NCI-H1105 (cell line): ENCODE measurements around the gene TMEM42.

ENCODE experiments used
- DNase-seq: peaks from one replicate; lab custom pipeline; 2025; lab: John Stamatoyannopoulos, UW

The TMEM42 gene

DNA sequence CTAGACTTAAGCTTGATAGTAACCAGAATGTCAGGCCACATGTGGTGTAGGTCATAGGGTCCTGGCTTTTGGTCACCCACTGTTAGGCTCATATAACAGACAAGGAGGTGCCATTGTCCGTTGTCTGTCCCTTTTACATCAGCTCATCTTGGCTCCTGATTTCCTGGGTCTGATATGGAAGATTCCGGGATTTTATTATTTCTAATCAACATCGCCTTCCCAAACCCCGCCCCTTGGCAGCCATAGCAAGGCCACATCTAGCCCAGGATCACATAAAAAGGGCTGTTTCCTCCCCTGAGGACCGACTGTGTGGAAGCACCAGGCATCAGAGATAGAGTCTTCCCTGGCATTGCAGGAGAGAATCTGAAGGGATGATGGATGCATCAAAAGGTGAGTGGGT, 12.6 kb downstream of the TMEM42 start, which contains the start of gene TGM4:
TGM4 (plus strand) TSS at position 301 of the 400 bp plus-strand sequence; CDS start at position 372, 71 bp downstream.
- DNase-seq = no peak

DNA sequence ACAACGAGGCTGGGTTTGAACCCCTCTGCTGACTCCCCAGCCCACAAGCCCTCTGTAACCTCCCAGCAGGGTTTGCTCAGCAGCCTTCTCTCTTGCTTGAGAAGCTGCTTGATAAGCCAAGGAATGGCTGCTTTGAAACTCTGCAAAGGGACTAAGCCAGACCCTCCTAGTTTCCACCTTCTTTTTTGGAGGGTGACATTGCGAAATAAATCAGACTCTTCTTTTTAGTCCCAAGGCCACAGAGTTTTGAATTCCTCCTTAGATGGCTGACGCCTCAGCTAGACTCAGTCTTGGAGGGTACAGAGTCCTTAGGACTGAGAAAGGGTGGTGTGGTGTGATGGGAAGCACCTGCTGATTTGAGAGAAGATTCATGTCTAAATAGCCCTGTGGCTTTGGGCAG, 13.9 kb downstream of the TMEM42 start:
- no peak for DNase-seq

DNA sequence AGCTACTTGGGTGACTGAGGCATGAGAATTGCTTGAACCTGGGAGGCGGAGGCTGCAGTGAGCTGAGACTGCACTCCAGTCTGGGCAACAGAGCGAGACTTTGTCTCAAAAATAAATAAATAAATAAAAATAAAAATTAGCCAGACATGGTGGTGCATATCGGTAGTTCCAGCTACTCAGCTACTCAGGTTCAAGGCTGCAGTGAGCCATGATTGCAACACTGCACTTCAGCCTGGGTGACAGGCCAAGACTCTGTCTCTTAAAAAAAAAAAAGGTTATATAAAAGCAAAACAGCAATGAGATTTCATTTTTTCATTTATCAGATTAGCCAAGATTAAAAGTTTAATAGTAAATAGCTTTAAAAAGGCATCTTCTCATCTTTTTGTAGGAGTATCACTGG, 15.6 kb downstream of the TMEM42 start:
- no peak for DNase-seq

DNA sequence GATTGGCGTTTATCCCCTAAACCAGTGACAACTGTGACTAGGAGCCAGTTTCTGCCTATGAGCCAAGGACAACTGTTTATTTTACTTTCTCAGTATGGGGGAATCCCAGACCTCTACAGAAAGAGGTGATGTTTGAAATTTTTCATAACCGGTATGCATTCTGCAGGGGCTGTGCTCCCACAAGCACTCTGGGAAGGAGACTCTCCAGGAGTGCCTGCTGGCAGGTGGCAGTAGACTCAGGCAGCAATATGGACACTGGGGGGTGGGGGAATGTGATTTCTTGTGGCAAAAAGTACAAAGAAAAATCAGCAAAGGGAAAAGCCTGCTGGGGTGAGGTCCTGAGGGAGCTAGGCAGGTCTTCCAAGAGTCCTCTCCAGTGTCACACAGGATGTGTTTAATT, 18.6 kb downstream of the TMEM42 start:
- DNase-seq = no peak

DNA sequence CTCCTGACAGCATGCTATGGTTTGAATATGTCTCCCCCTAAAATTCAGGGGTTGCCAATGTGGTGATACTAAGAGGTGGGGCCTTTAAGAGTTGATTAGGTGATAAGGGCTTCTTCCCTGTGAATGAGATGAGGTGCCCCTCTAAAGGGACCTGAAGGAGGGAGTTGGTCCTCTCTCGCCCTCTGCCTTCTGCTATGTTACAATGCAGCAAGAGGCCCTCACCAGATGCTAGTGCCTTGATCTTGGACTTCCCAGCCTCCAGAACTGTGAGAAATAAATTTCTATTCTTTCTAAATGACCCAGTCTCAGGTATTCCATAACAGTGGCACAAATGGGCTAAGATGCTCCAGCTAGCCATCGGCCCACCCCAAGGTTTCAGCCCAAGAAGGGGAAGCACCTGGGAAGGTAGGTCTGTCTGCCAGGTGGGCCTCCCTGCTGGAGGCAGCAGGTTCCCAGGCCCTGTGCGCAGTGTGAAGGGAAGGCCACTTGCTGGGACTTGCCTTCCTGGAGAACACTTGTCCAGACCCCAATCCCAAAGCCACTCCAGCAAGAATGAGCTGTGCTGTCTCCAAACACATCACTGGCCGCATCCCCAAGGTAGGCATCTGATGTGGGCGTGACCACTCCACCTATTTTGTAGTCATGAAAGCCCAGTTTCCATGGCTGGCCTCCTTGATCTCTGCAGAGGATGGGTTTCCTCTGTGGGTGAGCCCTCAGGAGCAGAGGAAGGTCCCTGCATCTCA, 21.7 kb downstream of the TMEM42 start:
- DNase-seq = no peak

DNA sequence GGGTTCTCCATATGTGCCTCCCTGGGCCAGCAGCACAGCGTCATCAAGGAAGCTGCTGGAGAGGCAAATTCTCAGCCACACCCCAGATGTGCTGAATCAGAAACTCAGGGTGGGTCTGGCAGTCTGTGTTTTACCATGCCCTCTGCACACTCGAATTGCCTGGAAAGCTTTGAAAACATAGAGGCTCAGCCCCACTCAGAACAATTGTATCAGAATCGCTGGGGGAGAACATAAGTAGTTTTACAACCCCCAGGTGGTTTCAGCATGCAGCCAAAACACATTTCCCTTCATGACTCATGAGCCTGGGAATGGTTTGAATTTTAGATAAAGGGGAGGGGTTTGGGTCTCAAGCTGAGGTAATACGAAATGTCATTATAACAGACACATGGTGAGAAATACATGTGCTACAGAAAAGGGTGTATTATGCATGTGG, 22.3 kb downstream of the TMEM42 start:
- DNase-seq = no peak

DNA sequence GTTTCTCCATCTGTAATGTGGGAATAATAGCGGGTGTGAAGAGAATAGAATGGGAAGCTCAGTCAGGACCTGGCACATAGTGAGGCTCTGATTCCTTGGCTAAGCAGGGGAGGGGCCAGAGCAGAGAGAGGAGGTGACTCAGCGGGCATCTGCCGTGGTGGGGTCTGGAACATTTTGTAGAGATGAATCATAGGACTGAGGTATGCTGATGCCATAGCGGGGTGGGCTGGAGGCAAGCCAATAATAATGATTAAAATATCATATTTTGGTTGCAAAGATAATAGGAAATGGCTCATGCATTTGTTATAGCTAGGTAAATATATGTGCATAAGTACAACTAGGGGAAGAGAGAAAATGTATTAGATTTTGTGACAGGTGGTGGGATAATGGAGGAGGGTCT, 23.9 kb downstream of the TMEM42 start:
- no peak for DNase-seq

DNA sequence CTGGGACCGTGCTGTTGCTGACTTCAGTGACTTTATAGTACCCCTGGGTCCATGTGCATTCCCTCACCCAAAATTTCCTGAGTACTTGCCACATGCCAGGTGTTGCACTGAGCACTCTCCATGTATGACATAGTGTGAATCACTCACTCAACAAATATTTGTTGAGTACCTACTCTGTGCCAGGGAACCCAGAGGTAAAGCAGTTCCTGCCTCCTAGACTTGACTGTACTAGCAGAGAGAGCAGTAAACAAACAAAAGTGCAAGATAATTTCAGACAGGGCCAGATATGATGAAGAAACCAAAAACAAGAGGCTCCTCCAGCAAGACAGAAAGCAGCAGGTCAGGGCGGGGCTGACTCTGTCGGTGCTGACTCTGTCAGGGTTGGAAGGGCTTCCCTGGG, 24.8 kb downstream of the TMEM42 start:
- no peak for DNase-seq

DNA sequence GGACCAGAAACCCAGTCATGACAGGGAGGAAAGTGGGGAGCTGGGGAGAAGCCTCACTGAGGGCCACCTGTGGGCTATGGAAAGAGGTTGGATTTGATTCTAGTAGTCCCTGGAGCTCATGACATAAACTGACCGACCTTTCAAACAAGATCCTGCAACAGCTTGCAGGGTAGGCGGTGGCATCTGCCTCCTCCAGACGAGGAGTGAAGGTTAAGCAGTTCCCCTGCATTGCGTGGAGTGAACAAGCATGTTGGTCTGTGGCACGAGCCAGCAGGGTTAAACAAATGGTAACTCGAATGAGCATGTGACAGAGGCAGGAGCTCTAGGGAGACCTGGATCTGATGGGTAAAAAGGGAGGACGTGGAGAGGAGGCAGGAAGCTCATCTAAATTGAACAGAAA, 25.4 kb downstream of the TMEM42 start:
- DNase-seq = no peak

DNA sequence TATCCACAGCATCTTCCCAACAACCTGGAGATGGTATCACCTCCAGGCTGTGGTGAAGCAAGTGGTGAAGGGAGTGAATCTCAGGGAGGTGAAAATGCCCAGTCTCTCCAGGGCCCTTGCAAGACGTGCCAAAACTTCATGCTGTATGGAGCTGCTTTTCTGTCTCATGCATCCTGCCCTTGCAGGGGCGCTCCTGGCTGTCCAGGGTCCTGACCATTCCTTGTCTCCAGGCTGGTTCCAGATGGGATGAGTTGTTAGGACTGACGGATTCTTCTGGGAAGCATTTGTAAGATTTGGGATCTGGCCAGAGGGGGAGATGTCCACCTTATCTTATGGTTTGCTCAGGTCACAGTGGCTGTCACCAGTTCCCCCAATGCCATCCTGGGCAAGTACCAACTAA, 28.5 kb downstream of the TMEM42 start:
- DNase-seq = no peak

DNA sequence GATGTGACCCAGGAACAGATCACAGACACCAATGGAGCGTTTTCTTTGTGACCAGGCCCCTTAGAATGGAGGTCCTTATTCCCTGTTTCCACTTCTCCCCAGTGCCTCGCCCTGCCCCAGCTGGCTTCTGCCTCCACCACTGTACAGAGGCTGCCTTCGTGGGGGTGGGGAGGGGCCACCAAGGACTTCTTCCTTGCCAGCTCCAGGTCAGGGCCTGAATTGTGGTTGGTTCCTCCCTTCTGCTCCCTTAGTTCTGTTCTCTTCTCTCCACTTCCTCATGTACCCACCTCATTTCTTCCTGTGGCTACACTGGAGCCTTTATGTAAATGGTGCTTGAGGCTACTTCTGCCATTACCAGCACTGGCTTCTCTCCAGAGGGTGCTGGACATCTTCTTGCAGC, 29.1 kb downstream of the TMEM42 start:
- no peak for DNase-seq

DNA sequence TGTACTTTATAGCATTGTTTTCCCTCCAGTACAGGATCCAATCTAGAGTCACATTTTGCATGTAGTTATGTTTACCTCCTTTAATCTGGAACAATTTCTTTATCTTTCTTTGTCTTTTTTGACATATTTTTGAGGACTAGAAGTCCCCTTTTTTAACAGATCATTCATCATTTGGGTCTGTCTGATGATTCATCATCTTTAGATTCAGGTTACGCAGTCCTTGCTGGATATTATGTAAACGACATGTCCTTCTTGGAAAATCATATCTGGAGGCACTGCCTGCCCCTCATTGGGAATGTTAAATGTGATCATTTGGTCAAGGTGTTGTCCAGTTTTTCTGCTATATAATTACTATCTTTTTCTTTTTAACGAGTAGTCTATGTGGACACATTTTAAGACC, 31.0 kb downstream of the TMEM42 start:
- DNase-seq = no peak

DNA sequence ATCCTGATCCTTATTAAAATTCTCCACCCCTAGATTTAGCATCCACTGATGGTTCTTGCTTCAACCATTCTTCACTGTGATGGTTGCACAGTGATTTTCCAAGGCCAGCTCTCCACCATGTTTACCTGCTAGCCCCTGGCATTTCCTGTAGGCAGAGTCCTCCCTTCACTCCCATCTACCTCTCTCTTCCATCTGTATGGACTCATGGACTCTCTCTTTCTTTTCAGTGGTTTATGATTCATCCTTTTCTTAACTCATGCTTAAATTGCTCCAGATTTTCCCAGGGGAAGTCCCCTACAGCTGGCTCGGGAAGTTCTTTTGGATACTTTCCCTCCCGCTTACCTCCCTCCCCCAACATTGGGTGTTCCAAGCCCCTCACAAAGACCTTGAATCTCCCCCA, 31.4 kb downstream of the TMEM42 start:
- DNase-seq = no peak

DNA sequence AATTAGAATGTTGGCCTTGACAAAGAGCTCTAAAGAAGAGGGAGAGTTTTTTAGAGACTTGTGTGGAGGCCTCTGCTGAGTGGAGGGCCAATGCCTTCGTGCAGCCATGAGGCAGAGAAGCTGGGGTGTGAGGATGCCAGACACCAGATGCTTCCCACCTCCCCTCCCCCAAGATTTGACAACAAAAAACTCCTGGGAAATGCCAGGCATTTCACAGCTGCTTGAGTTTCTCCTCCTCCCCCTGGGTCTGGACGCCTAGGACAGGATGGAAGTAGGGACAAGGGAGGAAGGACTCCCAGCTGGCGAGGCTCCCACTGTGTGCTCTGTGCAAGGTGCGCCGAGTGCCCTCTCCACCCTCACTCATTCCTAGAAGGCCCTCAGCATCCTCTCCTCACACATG, 32.8 kb downstream of the TMEM42 start:
- no peak for DNase-seq

DNA sequence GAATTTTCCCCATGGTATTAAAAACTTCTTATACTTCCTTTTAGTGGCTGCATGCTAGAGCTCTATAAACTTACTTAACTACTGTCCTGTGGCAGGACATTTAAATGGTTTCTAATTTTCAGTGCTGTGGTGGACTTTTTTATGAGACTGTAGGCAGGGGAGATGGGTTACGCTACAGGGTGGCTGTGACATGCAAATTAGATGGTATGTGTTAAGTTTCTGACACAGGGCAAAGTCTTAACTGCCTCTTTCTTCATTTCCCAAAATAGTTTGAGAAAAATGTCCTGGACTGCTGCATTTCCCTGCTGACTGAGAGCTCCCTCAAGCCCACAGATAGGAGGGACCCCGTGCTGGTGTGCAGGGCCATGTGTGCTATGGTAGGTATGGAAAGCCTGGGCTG, 34.7 kb downstream of the TMEM42 start:
- DNase-seq = no peak

DNA sequence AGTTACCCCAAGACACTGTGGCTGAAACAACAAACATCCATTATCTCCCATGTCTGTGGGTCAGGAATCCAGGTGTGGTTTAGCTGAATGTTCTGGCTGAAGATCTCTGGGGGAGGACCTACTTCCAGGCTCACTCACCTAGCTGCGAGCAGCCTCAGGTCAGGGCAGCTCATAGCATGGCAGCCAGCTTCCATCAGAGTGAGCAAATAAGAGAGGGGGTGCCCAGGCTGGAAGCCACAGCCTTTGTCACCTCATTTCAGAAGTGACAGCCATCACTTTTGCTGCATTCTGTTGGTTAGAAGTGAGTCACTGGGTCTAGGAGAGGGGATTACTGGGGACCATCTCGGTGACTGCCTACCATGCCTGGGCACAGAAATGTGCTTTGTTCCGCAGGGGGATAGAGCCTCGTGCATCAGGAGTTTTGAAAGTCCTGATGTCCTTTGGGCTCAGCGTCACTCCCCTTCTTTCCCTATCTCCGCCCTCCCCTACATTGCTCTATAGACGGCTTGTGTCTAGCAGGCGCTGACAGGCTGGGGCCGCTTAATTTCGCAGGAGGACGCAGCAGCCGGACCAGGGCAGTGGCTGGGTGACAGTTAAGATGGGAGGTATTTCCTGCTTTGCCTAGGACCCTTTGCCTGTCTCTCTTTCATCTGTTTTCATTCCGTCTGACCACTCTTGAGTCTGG, 38.1 kb downstream of the TMEM42 start:
- DNase-seq = no peak

DNA sequence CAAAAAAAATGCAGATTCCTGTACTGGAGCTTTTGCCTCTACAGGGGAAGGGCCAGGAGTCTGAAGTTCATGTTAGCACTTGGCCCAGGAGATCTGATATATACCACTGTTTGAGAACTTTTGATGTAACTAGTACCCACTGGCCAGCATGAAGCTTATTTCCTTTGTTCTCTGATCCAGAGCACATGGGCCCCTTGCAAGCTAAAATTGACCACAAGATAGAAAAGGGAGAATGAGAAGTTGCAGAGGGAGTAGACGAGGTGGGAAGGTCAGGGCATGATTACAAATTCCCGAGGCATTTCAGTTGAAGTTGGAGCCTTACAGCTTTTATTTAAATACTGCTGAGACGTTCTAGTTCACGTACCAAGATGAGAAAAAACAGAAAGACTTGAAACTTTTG, 40.9 kb downstream of the TMEM42 start:
- no peak for DNase-seq

DNA sequence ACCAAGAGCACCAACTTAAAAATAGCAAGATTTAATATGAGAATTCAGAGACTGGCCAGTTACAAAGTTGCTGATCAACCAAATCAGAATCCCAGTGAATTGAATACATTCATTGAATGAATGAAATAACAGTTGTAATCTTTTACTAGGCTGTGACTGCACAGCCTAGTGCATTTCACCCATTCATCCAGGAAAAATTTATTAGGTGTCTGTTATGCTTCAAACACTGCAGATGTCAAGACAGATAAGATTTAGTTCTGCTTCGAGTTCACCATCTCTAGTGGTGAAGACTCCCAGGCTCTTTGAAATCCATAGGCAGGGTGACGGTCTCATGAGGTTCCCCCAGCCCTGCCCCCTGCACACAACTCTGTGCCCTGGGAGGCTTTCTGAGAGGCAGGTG, 41.6 kb downstream of the TMEM42 start:
- DNase-seq = no peak

DNA sequence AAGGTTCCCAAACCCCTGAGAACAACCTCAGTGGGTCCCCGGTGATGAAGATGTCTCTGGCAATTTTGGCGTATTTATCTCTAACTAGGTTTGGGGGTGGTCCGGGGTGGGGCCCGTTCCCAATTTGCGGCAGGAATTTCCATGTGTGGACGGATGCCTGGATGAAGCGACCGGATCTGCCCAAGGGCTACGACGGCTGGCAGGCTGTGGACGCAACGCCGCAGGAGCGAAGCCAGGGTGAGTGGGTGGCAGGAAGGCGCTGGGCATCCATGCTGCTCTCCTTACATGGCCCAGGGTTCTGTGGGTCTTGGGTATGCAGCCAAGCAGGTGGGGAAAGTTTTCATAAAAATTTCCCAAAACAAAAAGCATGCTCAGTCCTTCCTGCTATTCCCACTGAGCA, 42.0 kb downstream of the TMEM42 start:
- no peak for DNase-seq

DNA sequence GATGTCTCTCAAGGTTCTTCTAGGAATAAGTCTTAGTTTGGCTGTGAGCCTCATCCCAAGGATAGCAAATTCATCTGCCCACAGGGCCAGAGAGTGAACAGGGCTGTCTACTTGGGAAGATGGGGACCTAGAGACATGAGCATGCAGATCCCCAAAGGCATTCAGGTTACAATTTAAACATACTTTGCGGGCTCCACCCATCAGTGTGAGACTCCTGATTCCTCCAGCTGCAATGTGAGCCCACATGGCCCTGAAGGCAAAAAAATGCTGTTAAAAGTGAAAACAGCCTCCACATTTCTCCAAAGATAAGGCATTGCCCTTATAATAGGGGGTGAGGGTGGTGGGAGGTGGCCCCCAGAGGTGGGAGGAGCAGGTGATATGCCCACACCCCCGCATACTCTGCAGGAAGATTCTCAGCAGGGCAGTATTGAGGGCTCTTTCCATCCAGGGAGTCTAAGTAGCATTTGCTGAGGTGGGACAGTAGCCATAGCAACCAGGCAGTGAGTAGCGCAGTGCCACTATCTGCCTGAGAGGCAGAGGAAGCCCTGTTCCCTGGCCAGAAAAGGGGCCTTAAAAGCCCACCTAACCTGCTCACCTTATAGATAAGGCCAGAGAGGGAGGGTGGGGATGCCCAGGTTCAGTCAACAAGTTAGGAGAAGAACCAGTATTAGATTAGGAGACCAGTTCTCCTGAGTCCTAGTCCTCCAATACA, 43.9 kb downstream of the TMEM42 start:
- no peak for DNase-seq

DNA sequence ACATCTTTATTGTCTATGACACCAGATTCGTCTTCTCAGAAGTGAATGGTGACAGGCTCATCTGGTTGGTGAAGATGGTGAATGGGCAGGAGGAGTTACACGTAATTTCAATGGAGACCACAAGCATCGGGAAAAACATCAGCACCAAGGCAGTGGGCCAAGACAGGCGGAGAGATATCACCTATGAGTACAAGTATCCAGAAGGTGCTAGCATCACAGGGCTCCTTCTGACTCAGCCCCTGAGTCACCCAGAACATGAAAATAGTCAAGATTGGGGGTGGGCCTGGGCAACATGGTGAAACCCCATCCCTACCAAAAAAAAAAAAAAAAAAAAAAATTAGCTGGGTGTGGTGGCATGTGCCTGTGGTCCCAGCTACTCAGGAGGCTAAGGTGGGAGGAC, 45.3 kb downstream of the TMEM42 start:
- no peak for DNase-seq

DNA sequence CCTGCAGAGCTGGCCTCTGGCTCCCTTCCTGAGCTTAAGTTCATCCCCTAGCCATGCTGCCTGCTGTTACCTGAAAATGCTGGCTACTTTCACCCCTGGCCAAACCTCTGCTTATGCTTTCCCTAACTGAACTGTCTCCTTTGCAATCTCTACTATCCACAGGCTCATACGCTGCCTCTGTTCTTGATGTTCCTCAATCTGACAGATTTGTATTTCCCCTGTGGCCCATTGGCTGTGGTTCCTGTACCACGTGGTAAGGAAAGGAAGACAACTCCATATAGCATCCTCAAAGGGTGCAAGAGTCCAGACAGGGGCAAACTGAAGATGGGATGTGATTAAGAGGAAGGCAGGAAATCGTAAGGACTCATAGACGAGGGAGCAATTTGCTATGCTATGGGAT, 45.9 kb downstream of the TMEM42 start:
- DNase-seq = no peak

DNA sequence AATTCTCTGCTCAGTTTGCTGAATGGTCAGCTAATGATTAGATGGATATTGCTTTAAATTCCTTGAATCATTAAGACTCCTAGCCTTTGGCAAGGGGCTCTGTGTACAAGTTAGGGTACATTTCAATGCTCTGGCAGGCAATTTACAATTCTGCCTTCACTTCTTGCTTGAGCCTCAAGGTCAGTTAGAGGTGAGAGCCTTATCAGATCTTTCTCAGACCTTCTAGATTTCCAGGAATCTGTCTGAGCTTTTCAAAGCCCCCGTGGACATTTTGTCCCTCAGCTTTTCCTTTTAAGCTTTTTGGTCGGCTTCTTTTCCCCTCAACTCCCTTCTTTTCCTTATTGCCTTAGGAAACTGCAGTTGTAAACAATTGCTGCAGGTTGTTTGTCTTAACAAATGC, 47.4 kb downstream of the TMEM42 start:
- DNase-seq = no peak
